Suppressor macrophage treated with lipopolysaccharide for 1 hour (primary cell): Measurements from ENCODE around the gene NFU1.
A peak's percentile ranks its signal among the peaks of the same experiment; 100 is the strongest.

Experiments used
- DNase-seq, 3 donors: peaks; one replicate each; pipeline ENCODE4 v3.0.0-alpha.2; 2020 to 2022

The NFU1 gene

DNA sequence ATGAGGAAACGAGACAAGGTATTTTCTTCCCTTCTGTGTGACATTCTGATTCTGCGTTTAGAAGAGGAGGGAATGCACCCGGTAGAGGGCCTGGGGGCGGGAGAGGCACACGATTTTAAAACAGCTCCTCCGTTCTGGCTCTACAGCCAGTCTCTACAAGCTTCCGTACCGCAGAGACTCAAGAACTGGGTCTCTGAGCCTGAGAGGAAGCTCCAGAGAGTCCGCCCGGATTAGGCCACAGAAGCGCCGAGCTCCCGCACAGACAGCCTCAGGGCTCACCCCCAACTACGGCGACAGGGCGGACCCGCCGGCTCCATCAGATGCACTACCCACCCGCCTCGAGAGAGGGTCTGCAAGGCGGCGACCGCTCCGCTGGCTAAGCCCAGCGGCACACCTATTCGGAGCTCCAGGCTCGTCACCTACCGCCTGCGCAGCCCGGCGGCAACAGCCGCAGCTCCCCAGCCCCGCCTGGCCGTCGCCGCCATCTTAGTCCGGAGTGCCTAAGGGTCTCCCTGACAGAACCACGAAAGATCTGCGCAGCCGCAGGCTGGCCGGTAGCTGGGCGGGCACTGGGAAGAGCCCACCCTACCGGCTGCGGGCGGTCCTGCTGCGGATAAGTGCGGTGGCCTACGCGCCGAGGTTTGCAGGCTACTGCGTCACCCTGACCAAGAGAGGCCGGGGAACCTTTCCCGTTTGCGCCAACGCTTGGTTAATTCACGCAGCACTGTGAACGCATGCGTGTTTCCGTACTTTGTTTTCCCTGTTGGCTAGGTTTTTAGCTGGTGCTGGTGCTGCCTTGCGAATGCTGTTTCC, at the start of gene NFU1:
NFU1 (minus strand) TSS at position 498 of the 813 bp plus-strand sequence; CDS start at position 485, 13 bp downstream.
- DNase-seq = peak; percentile 96 to 97 (median 96)

DNA sequence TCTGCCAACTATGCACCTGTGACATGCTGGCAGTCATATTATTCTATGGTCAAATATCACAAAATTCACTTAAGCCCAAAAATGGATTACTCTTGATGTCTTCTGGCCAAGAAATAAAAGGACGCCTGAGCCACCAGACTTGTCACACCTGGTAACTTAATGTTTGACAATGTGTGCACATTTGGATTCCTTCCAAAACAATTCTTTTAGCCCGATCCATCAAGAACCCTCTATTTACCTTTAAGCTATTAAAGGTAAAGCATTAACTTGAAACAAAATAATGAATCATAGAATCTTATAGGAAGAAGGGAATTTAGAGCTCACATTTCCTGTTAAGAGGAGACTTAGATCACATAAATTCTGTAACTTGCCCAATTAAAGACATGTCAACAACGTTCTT, 46.5 kb upstream of the NFU1 start:
- no peak for DNase-seq

DNA sequence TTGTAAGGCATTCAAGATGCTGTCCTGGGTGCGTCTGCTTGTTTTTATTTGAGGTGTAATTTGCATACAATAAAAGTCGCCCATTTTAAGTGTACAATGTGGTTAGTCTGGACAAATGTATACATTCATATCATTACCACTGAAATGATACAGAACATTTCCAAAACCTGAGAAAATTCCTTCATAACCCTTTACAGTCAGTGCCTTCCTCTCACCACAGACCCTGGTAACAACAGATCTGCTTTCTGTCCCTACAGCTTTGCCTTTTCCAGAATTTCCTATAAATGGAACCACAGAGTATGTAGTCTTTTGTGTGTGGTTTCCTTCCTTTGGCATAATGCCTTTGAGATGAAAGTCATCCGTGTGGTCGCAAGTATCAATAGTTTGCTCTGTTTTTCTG, 45.8 kb upstream of the NFU1 start:
- DNase-seq = no peak

DNA sequence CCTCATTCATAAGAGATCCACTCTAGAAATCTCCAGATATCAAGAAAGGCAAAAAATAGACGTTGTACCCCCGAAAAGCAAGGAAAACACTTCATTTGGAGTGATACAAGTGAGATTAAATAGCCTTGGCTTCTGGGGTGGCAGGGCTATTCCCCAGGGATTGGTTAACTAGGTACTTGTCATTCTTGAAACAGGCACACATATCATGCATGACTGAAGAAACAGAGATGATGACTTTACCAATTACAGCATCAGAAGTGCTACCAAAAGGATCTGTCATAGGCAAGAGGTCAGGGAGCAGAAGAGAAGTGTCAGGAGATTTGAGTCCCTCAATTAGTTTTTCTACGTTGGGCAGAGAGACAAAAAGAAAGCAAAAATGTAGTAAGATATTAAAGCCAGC, 45.2 kb upstream of the NFU1 start:
- DNase-seq = no peak

DNA sequence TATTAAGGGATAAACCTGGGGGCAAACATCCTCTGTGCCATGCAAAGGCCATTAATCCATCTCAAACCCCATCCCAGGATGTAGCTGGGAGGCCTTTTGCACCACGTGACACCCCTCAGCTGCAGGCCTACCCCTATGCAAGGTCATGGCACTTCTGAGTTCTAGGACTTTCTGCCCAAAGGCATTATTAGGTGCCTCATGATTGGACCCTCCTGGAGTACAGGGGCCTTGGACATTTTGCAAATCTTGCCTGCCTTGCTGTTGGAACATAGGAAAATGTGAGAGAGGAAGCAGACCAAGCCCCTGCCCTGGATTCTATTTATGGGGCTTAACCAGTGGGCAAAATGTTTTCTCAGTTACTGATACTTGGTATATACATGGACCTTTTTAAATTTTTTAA, 44.2 kb upstream of the NFU1 start:
- DNase-seq = no peak

DNA sequence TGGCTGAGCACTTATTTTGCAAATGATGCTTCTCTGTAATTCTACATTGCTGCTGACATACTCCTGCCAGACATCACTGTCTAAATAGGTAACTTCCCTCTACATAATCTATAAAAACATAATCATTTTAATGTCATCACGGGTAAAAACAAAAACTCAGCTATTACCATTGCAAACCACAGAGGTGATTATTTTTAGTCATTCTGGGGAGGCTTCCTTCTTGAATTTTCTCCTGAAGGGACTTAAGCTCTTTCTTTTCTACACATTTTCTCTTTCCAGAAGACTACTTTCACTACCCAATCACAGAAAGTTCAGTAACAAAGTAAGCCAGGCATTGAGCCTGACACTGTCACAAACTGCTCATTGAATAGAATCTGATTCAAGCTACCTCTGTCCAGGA, 40.4 kb upstream of the NFU1 start:
- no peak for DNase-seq

DNA sequence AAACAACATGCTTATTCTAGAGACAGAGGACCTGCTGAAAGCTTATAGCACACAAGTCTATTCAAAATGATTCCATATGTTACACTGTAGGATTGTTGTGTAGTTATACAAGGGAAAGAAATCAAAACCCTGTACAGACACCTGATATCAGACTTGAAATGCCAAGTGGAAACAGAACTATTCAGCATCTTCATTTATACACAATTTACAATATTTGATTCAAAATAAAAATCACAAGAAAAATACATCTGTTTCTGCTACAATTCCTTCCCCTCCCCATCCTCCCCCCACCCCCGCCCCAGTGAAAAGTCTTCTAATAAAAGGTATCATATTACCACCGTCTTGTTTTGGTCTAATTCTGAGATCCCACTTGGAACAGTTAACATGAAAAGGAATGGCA, 37.5 kb upstream of the NFU1 start:
- no peak for DNase-seq

DNA sequence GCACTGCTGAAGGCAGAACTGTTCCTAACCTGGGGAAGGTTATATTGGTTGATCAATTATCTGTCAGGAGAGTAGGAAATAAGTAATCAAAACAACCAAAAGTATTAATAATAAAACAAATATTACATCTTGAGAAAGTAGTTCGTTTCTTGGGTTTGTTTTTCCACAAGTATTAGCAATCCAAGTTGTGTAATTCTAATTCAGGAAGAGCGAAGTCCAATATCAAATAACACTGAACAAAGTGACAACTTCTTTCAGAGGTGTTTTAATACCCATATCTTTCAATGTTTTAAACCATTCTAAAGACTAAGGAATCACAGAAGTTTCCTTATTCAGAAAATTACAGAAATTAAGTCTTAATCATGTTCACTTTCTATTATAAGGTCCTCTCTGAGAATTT, 34.6 kb upstream of the NFU1 start:
- DNase-seq = no peak

DNA sequence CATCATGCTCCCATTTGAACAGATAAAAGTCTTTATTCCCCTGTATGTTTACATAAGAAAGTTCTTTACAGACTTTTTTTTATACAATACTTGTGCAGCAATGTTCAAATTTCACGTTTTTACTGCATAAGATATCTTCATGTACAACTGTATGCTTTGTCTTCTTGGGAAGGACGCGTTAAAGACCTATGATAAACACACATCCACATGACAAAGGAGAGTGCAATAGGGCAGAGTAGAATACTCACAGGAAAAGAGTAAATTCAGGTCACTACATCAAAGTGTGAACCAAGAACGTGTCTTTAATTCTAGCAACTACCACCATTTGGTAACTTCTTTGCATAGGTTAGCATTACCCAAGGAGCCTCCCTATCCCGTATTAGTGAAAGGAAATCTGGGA, 33.7 kb upstream of the NFU1 start:
- DNase-seq = no peak

DNA sequence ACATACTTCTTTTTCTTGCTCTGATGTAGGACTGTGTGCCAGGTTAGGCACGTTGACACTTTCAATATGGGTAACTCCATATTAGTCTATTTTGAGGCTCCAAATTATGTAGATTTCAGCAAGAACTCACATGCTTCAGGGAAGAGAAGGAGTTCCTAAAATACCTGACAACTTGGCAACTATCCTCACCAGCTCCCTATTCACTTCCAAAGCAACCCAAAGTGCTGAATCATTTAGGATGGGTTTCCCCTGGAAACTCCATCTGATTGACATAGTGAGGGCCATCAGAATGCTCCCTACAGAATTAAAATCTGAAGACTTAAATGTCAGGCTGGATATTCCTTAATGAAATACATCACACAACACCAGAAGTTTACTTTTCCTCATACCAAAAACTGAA, 32.5 kb upstream of the NFU1 start:
- peak in 2 of 3 donors; percentile 4 to 14 for DNase-seq

DNA sequence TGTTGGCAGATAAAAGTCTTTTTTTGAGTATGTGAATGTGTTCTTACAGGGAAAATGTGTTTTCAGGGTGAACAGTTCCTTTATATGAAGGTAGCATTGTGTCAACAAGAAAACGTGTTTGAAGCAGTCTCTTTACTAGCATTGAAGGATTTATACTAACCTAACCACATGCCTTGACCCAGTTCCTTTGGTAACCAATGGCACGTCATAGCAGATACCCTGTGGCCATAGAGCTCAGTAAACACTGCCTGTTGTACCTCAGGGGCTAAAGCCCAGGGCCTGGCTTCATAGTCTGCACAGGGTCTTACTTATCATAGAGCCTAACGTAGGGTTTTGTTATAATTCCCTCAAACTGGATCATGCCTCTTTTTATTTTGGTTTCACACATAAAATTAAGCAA, 32.1 kb upstream of the NFU1 start:
- DNase-seq = no peak

DNA sequence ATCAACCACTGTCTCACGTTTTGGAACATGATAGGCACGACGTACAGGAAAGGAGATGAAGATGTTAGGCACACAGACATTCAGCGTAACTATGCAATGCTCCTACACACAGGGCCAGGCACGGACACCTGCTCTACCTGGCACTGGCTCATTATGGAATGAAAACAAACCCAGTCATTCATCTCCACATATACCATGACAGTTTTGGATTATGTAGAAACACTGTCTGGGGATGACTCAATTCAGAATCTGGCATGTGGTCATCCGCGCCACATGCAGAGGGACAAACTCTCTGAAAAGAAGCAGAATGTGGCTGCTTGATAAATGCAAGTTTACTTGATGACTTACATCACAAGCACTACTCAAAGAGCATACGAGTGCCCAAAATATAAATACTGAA, 29.5 kb upstream of the NFU1 start:
- no peak for DNase-seq

DNA sequence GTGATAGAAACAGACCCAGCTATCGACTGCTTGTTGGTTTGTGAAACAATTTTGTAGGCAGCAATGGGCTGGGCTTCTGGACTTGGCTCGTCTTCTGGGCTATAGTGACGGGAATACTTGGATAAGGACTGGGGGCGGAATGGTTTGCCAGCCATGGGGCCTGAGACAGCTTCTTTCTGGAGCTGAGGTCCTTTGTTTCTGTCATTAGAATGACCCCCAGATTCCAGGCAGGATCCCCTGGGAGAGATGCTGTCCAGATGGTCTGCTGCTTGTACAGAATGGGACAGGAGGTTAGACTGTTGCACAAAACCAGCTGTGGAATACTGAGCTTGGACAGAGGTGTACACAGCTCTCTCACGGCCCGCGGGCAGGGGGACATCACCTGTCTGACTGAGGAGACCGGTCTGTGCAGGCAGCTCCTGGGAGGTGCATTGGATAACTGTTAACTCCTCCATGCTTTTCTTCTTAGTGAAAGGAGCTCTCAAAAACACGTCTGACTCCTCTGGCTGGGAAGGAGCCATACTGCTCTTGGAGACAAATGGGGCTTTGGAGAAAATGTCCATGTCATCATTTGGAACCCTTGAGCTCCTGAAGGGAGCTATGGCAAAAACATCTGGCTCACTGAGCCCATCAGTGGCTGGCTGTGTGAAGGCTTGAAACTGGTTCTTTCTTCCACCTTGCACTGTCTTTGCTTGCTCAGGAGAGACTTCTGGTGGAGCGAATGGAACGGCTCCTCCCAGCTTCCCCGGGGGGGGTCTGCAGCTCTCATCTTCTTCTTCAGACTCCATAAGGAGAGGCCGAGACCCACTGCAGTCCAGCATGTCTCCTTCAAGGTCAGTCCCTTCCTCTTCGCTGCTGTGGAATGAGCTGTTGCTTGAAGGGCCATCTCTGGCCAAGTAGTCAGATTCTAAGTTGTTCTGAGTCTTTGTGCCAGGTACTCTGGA, 28.6 kb upstream of the NFU1 start:
- no peak for DNase-seq

DNA sequence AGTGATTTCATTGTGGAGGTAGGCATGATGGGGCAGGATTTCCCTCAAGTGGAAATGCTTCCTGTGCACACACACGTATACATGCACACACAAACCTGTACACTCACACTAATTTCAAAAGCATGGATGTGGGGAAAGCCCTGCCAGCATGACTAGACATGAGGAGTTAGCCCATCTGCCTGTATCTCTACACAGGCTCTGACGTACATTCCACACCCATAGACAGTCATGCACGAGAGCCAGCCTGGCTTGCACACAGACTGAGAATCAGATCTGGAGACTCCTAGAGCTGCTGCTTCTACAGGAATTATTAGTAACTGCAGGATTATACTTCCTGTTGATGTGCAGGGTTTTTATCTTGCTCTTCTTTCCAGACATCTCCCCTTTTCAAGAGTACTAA, 27.3 kb upstream of the NFU1 start:
- no peak for DNase-seq

DNA sequence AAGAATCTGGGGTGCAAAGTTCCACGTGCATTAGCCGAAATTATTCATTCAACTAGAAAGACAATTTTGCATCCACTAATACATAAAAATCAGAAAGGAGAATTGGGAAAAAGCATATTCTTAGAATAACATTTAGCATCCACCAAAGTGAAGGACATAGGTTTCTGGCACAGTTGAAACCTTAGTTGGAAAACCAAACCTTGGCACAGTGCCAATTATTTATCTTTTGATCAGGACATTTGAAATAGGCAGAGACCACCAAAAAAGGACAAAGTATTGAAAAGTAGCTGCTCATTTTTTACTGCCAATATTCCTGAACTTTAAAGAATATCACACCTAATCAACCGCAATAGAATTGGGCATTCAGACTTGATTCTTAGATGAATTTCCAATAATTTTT, 25.5 kb upstream of the NFU1 start:
- DNase-seq = no peak

DNA sequence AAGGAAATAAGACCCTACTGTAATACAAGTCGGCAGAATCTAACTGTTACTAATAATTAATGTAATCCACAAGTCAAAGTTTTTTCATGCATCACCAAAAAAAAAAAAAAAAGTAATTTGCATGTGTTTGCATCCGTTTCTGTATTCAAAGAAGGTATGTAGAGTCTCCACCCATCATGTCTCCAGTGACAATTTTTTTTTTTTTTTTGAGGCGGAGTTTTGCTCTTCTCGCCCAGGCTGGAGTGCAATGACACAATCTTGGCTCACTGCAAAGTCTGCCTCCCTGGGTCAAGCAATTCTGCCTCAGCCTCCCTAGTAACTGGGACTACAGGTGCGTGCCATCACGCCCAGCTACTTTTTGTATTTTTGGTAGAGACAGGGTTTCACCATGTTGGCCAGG, 24.2 kb upstream of the NFU1 start:
- DNase-seq = no peak

DNA sequence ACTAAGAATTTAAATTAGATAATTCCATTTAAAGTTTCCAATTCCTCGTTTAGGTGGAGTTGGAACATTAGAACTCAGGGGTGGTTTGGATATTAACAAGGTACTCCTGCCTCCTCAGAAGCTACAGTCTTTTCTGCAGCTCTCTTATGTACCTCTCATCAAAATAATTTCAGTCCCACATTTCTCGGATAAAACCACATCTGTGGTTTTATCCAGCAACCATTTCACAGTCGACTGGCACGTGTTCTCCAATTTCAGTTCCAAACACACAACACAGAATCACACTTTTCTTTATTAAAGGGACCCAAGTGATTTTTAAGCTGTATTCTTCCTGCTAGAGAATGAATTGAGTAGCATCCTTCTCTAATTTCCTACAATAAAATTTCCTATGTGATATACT, 22.7 kb upstream of the NFU1 start:
- DNase-seq = no peak

DNA sequence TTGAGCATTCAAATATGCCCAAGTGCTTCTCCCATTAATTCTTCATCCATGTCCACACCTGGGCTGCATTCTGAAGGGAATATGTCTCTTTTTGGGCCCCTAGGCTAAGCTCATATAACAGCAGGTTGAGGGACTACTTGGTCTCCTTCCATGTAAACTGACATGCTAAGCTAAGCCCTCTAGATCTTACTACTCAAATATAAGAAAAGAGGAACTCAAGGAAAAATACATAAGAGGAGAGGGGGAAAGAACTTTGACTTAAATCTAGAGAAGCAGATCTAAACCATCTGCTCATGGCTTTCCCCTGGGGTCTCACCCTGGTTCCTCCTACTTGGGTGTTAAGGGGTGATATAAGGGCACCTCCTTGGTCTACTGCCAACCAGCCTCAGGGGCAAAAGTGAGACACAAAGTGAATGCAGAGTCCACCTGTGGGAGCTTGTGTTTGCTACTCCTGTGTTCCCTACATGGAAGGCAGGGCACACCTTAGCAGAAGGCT, 19.8 kb upstream of the NFU1 start:
- DNase-seq = no peak

DNA sequence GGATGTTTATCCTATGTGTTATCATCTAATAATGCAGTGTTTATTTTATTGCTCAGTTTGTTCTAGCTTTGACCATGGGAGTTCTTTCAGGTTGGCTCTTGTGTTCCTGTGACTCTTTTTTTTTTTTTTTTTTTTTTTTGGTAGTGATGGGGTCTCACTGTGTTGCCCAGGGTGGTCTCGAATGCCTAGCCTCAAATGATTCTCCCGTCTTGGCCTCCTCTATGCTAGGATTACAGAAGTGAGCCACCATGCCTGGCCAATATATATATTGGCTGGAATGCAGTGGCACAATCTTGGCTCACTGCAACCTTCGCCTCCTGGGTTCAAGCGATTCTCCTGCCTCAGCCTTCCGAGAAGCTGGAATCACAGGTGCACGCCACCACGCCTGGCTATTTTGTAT, 18.9 kb upstream of the NFU1 start:
- DNase-seq = no peak

DNA sequence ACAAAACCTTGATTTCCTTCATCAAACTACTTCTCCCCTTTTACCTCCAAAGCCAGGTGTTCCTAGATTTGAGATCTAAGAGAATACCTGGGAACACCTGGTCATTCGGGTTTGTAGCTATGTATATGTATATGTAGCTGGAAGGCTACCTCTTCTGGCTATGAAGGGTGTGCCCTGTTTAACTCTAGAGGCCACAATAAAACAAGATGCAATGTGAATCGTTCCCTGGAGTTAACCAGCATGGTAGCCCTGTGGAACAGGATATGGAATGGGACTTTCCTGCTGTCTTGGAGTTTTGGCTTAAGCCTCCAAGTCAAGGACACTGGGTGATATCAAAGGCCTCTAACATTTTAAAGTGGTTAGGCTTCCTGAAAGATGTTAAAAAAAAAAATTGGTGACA, 17.7 kb upstream of the NFU1 start:
- no peak for DNase-seq

DNA sequence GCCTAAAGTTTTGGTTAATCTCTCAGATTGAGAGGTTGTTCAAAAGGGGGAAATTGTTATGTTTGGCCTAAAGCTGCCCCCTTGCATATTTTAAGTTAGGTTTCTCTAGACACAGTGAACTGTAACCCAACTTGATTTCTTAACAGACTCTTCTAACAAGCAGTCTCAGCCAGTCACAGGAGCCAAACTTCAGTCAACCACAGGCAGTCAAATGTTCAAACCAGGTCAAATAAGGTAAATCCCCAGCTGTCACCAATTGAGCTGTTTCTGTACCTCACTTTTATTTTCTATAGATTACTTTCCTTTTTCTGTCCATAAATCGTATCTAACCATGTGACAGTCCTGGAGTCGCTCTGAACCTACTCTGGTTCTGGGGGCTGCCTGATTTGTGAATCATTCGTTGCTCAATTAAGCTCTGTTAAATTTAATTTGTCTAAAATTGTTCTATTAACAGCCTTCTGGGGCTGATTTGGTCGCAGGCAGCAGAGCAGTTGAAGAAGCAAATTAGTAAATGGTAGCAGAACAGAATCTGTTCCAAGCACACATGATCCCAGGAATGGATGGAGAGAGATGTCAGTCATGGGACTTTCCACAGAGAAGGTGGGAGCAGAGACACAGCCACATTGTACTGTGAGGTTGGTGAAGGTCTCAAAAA, 16.4 kb upstream of the NFU1 start:
- DNase-seq = no peak

DNA sequence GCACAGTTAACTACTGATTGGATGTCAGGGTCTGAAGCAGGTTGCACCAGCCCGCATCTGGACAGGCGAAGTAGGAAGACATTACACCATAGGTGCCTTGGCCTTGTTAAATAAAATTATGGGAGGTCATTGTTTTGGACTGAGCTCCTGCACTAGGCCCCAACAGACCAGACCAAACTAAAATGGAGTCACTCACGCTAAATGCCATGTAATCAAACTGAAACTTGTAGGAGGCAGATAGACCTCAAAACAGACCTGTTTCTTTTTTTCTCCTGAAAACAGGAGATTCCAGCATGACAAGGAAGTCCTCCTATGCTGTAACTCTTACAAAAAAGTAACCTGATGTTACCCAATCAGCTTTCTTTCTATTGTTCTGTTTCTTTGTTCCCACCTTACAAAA, 15.5 kb upstream of the NFU1 start:
- no peak for DNase-seq

DNA sequence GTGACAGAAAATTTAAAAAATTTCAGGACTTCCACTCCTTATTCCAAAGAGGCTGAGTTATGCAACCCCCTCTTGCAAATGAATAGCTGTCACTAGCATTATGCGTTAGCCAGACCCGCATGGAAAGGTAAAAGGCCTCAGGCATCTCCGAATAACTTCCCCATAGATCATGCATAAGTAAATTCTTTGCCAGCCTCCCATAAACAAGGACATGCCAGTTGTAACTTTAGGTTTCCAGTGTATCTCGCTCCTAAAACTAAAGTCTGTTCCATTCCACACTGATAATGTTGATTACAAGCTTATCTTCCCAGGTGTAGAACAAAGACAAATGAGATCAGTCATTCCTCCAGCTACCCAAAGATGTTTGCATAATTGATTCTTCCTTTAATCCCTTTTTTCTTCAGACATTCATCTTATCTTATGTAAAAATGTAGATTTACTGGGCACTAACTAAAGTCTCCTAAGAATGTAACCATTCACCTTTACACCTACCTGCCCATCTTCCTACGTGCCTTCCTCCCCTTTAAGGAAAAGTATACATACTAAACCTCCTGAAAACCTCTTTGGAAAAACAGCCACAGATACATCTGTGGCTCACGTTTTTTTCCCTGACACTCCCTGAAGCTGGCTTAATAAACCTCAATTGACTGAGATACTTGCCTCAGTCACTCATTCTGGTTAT, 13.6 kb upstream of the NFU1 start:
- no peak for DNase-seq
